Measurements from ENCODE around the gene NOB1. TPM values are rescaled to one million over a fixed set of nuclear protein-coding genes. Genes with fewer than 3 reads are reported as not detected.

The NOB1 gene
- total and polyA plus RNA-seq, 9 of the 15 experiments (the other 6 are each of a cell fraction or from before 2014, with no cell fraction given), result 42.4 to 148 (median 116) TPM

GRCh38 chr16:69796285-69797118 is 41.8 kb upstream of the NOB1 start (continued):
- no peak for TF ChIP-seq ZNF318 (IDR thresholded peaks at IDR 0.05; ENCODE audit: borderline replicate concordance in 1 of 2, low read depth in 1 of 2)
- TF ChIP-seq TRIM25 (IDR thresholded peaks at IDR 0.05; ENCODE audit: borderline replicate concordance), result no peak
- TF ChIP-seq TCF7L2 (IDR thresholded peaks at IDR 0.05; ENCODE audit: low read depth, low read length), result no peak
- TF ChIP-seq MNT (conservative IDR thresholded peaks at IDR 0.05), result no peak
- TF ChIP-seq FUS (optimal IDR thresholded peaks at IDR 0.05; ENCODE audit: low read depth, low read length), result no peak
- no peak for TF ChIP-seq FOXK1 (CRISPR knock-in tag; IDR thresholded peaks at IDR 0.05; ENCODE audit: borderline replicate concordance)
- no peak for TF ChIP-seq CEBPG (CRISPR knock-in tag; IDR thresholded peaks at IDR 0.05)
- no peak for TF ChIP-seq CEBPG (tag; conservative IDR thresholded peaks at IDR 0.05 in 1 of 2, IDR thresholded peaks at IDR 0.05 in 1 of 2)
- TF ChIP-seq SMAD3 (CRISPR knock-in tag; conservative IDR thresholded peaks at IDR 0.05), result no peak

Data from K562 (cell line).